ENCODE data around the gene CMTM1.
A peak's percentile ranks its signal among the peaks of the same experiment; 100 is the strongest.

- no peak for TF ChIP-seq REST (IDR thresholded peaks at IDR 0.05; ENCODE audit: unreplicated experiment)
- no peak for TF ChIP-seq ETS1 (IDR thresholded peaks at IDR 0.05)
- peak; percentile 47 to 65 for TF ChIP-seq CTCF (conservative IDR thresholded peaks at IDR 0.05; ENCODE audit: low read depth in 2 of 2)
- TF ChIP-seq EZH2 (IDR thresholded peaks at IDR 0.05; ENCODE audit: low read depth, unreplicated experiment): no peak
- TF ChIP-seq EZH2phosphoT487 (IDR thresholded peaks at IDR 0.05; ENCODE audit: unreplicated experiment): no peak
Measured at GRCh38 chr16:66604376-66605176, 38.3 kb downstream of the CMTM1 start, which contains the start of gene CMTM3.
